AG20443 (cell line): ENCODE results near the gene KCNJ6.
"Not testable (repeated sequence)": the region's sequence is repeated elsewhere in the genome, so short reads cannot be mapped to it uniquely, and the experiment has no call there.

ENCODE experiments used
- DNase-seq: peaks from one replicate; pipeline ENCODE4 v3.0.0; 2012; ENCODE audit warnings: low spot score, mixed read lengths

KCNJ6 gene

GRCh38 chr21:37601027-37601426 lies 315.2 kb downstream of the KCNJ6 start:
- DNase-seq: no peak

- DNase-seq: no peak
Observed at GRCh38 chr21:37595944-37596343, 320.3 kb downstream of the KCNJ6 start.

GRCh38 chr21:37594472-37594951 lies 321.7 kb downstream of the KCNJ6 start:
- DNase-seq: no peak

GRCh38 chr21:37593740-37594471 lies 322.4 kb downstream of the KCNJ6 start:
- no peak for DNase-seq

GRCh38 chr21:37593015-37593414 lies 323.2 kb downstream of the KCNJ6 start:
- no peak for DNase-seq

- DNase-seq: no peak
Observed at GRCh38 chr21:37592496-37592895, 323.8 kb downstream of the KCNJ6 start.

GRCh38 chr21:37591994-37592393 lies 324.3 kb downstream of the KCNJ6 start:
- DNase-seq: not testable (repeated sequence)

GRCh38 chr21:37590836-37591235 lies 325.4 kb downstream of the KCNJ6 start:
- not testable (repeated sequence) for DNase-seq

- DNase-seq: not testable (repeated sequence)
Observed at GRCh38 chr21:37588644-37589043, 327.6 kb downstream of the KCNJ6 start.

- DNase-seq: no peak
Observed at GRCh38 chr21:37587635-37588177, 328.6 kb downstream of the KCNJ6 start.

GRCh38 chr21:37587203-37587602 lies 329.1 kb downstream of the KCNJ6 start:
- DNase-seq: no peak

GRCh38 chr21:37582590-37582989 lies 333.7 kb downstream of the KCNJ6 start:
- DNase-seq: peak; percentile 72

- DNase-seq: no peak
Observed at GRCh38 chr21:37580666-37581065, 335.6 kb downstream of the KCNJ6 start.

- DNase-seq: no peak
Observed at GRCh38 chr21:37579356-37579755, 336.9 kb downstream of the KCNJ6 start.

- DNase-seq: no peak
Observed at GRCh38 chr21:37578471-37579126, 337.7 kb downstream of the KCNJ6 start.

GRCh38 chr21:37576929-37577328 lies 339.3 kb downstream of the KCNJ6 start:
- DNase-seq: not testable (repeated sequence)

GRCh38 chr21:37575580-37575979 lies 340.7 kb downstream of the KCNJ6 start:
- no peak for DNase-seq

GRCh38 chr21:37574751-37575150 lies 341.5 kb downstream of the KCNJ6 start:
- no peak for DNase-seq

GRCh38 chr21:37574316-37574715 lies 341.9 kb downstream of the KCNJ6 start:
- DNase-seq: no peak

GRCh38 chr21:37571442-37571841 lies 344.8 kb downstream of the KCNJ6 start:
- DNase-seq: no peak

- DNase-seq: no peak
Observed at GRCh38 chr21:37568916-37569315, 347.3 kb downstream of the KCNJ6 start.

- no peak for DNase-seq
Observed at GRCh38 chr21:37568415-37568814, 347.8 kb downstream of the KCNJ6 start.
